Activated naive CD4-positive, alpha-beta T cell treated with anti-CD3 and anti-CD28 coated beads, Interleukin-2, amount 50 U/mL, for 72 hours (primary cell): ENCODE results near the gene GSTCD. TPM values are rescaled to one million over a fixed set of nuclear protein-coding genes. Genes with fewer than 3 reads are reported as not detected.

Source experiments
- ATAC-seq, 2 donors: fragments of 150-1000 bp; cut with Tn5 transposase; 2 replicates each; pipeline ENCODE4 v1.10.0; 2021; ENCODE audit warnings: mild to moderate bottlenecking in 2 of 2, moderate library complexity in 2 of 2
- DNase-seq, 2 donors: peaks; one replicate each; pipeline ENCODE4 v3.0.0; 2021 to 2022; ENCODE audit warnings: low spot score in 2 of 2
- H3K27ac Mint-ChIP-seq, 2 donors: one replicate each; pipeline ENCODE4 v1.8.0; 2022; ENCODE audit warnings: mild to moderate bottlenecking in 2 of 2, mixed read lengths in 2 of 2
- H3K36me3 Mint-ChIP-seq, 2 donors: one replicate each; pipeline ENCODE4 v1.8.0; 2022; ENCODE audit warnings: mixed read lengths in 2 of 2
- H3K9me3 Mint-ChIP-seq, 2 donors: one replicate each; pipeline ENCODE4 v1.8.0; 2022; ENCODE audit warnings: mixed read lengths in 2 of 2
- total RNA-seq, 2 donors: library from RNA; stranded (reverse); gene quantifications; one replicate each; pipeline ENCODE4 v1.2.3, GENCODE V29; 2022

GSTCD gene
- total RNA-seq, 2 donors from 2014 or later = 7.4 to 15.7 TPM

GRCh38 chr4:105894660-105895582, 186.3 kb downstream of the GSTCD start, which contains the start of gene NPNT:
NPNT (plus strand) TSS chr4:105895471; CDS start chr4:105895653, 182 bp downstream.
- no peak within 1 kb of the TSS for H3K27ac Mint-ChIP-seq
- peaks cover 0 to 5% of the 10 kb centered on the region in 2 donors for H3K36me3 Mint-ChIP-seq
- peak in 1 of 2 donors; percentile 2 for DNase-seq
- ATAC-seq = peak in 1 of 2 donors; percentile 42
- peaks cover 0 to 3% of the 10 kb centered on the region in 2 donors for H3K9me3 Mint-ChIP-seq

GRCh38 chr4:105895583-105896460, 187.2 kb downstream of the GSTCD start:
- DNase-seq = peak in 1 of 2 donors; percentile 11
- peak in 1 of 2 donors; percentile 63 for ATAC-seq
- Mint-ChIP-seq H3K36me3 (peaks cover 0 to 5% of the 10 kb centered on the region in 2 donors), H3K27ac (no peak overlapping the region), H3K9me3 (no peaks in the 10 kb centered on the region)

GRCh38 chr4:105896461-105896942, 187.9 kb downstream of the GSTCD start:
- ATAC-seq (no peak), DNase-seq (no peak)
- peaks cover 0 to 5% of the 10 kb centered on the region in 2 donors for H3K36me3 Mint-ChIP-seq
- H3K9me3 Mint-ChIP-seq = no peaks in the 10 kb centered on the region
- no peak overlapping the region for H3K27ac Mint-ChIP-seq

Other genes starting within 250 kb of the GSTCD start
- gene PPA2, start 234.7 kb upstream of the GSTCD start, total RNA-seq = 10 to 100 TPM; 45.2 to 81.1 TPM
- not detected for gene ARHGEF38, start 156.2 kb upstream of the GSTCD start, total RNA-seq
- 10 to 100 TPM; 16.3 to 20.9 TPM for gene INTS12, start 95 bp upstream of the GSTCD start, total RNA-seq
- under 1 TPM in 1 of 2 donors, not detected in 1; 0.06 TPM for gene NPNT, start 186.7 kb downstream of the GSTCD start, total RNA-seq